ENCODE data around the gene POLR1A. TPM values are rescaled to one million over a fixed set of nuclear protein-coding genes. Genes with fewer than 3 reads are reported as not detected.

The POLR1A gene
- 10 to 100 TPM; 12.4 to 19.4 (median 13.1) TPM for total RNA-seq

GRCh38 chr2:86105252-86105968 lies at the start of gene POLR1A:
POLR1A (minus strand) TSS chr2:86105886; CDS start chr2:86105776, 110 bp downstream.
- Histone ChIP-seq H3K36me3 (no peaks in the 10 kb centered on the region), H3K9me3 (no peaks in the 10 kb centered on the region), H3K4me1 (peaks cover 4 to 6% of the 10 kb centered on the region in 2 donors), H3K27ac (peak within 1 kb of the TSS; percentile 85 to 87), H3K4me3 (peak within 1 kb of the TSS; percentile 87 to 91 (median 88)), H3K27me3 (no peaks in the 10 kb centered on the region)
- TF ChIP-seq, protein P1, sequence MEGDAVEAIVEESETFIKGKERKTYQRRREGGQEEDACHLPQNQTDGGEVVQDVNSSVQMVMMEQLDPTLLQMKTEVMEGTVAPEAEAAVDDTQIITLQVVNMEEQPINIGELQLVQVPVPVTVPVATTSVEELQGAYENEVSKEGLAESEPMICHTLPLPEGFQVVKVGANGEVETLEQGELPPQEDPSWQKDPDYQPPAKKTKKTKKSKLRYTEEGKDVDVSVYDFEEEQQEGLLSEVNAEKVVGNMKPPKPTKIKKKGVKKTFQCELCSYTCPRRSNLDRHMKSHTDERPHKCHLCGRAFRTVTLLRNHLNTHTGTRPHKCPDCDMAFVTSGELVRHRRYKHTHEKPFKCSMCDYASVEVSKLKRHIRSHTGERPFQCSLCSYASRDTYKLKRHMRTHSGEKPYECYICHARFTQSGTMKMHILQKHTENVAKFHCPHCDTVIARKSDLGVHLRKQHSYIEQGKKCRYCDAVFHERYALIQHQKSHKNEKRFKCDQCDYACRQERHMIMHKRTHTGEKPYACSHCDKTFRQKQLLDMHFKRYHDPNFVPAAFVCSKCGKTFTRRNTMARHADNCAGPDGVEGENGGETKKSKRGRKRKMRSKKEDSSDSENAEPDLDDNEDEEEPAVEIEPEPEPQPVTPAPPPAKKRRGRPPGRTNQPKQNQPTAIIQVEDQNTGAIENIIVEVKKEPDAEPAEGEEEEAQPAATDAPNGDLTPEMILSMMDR (IDR thresholded peaks at IDR 0.05): peak in 1 of 3 donors; percentile 32
- TF ChIP-seq POLR2A (IDR thresholded peaks at IDR 0.05) (no peak), POLR2AphosphoS5 (IDR thresholded peaks at IDR 0.05) (no peak)
- DNase-seq (ENCODE audit: low spot score in 2 of 2): peak; percentile 87 to 91
- intact Hi-C loops (cut with DNase I; ENCODE audit: low total_unique reads): no loop called here

DNA sequence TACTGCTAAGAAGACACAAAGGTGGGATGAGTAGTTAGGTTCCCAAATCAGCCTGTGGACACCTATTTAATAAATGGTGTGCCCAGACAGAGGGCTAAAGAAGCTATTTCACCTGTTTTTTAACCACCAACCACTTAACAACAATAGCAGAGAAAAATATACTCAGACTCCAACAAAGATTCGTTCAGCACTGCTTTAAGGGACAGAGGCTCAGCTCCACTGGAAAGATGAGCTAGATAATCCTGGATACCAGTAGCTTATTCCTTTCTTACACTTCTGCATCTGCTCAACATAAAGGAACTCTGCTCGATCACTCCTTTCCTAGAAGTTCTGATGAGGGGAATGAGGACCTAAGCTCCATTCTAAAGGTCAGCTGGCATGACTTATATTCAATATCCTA lies 44.8 kb upstream of the POLR1A start:
- no peak for DNase-seq (ENCODE audit: low spot score in 2 of 2)
- intact Hi-C loops (cut with DNase I; ENCODE audit: low total_unique reads): no loop called here
- no peak overlapping the region for H3K4me3 ChIP-seq
- no peak for TF ChIP-seq POLR2AphosphoS5 (IDR thresholded peaks at IDR 0.05)
- TF ChIP-seq POLR2A (IDR thresholded peaks at IDR 0.05): no peak
- TF ChIP-seq, protein P1 (IDR thresholded peaks at IDR 0.05): no peak
- H3K27ac ChIP-seq: no peak overlapping the region
- H3K27me3 ChIP-seq: no peaks in the 10 kb centered on the region
- no peaks in the 10 kb centered on the region for H3K4me1 ChIP-seq
- H3K9me3 ChIP-seq: no peaks in the 10 kb centered on the region
- H3K36me3 ChIP-seq: peaks cover 18% of the 10 kb centered on the region

DNA sequence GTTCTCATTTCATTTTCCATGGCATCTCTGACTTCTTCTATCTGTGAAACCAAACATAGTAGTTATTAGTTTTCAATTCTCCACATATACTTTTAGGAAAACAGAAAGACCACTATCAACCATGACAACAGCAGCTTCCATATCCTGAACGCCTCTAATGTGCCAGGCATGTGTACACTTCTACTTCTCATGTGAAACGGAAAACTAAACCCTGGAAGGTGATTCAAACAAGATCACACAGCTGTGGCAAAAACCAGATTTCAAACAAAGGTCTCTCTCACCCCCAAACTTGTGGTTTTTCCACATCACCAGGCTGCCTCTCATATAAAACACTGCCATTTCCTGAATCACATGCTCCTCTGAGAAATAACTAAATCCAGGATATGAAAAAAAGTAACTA lies 42.1 kb upstream of the POLR1A start:
- no peak for TF ChIP-seq POLR2AphosphoS5 (IDR thresholded peaks at IDR 0.05)
- no peak for TF ChIP-seq POLR2A (IDR thresholded peaks at IDR 0.05)
- TF ChIP-seq, protein P1 (IDR thresholded peaks at IDR 0.05): no peak
- no peak for DNase-seq (ENCODE audit: low spot score in 2 of 2)
- no peaks in the 10 kb centered on the region for H3K27me3 ChIP-seq
- intact Hi-C loops (cut with DNase I; ENCODE audit: low total_unique reads): no loop called here
- H3K36me3 ChIP-seq: peaks cover 18% of the 10 kb centered on the region
- H3K4me3 ChIP-seq: no peak overlapping the region
- H3K27ac ChIP-seq: no peak overlapping the region
- H3K4me1 ChIP-seq: no peaks in the 10 kb centered on the region
- no peaks in the 10 kb centered on the region for H3K9me3 ChIP-seq

GRCh38 chr2:86143926-86144685 lies 38.4 kb upstream of the POLR1A start:
- no peaks in the 10 kb centered on the region for H3K27me3 ChIP-seq
- TF ChIP-seq POLR2A (IDR thresholded peaks at IDR 0.05) (no peak), POLR2AphosphoS5 (IDR thresholded peaks at IDR 0.05) (no peak)
- TF ChIP-seq, protein P1 (IDR thresholded peaks at IDR 0.05): no peak
- H3K4me3 ChIP-seq: no peak overlapping the region
- DNase-seq (ENCODE audit: low spot score in 2 of 2): no peak
- H3K36me3 ChIP-seq: peaks cover 14% of the 10 kb centered on the region
- no peaks in the 10 kb centered on the region for H3K9me3 ChIP-seq
- H3K4me1 ChIP-seq: no peaks in the 10 kb centered on the region
- H3K27ac ChIP-seq: no peak overlapping the region
- intact Hi-C loops (cut with DNase I; ENCODE audit: low total_unique reads): no loop called here

GRCh38 chr2:86143307-86143706 lies 37.6 kb upstream of the POLR1A start:
- no peak overlapping the region for H3K27ac ChIP-seq
- peaks cover 8% of the 10 kb centered on the region for H3K36me3 ChIP-seq
- no peak for DNase-seq (ENCODE audit: low spot score in 2 of 2)
- H3K4me3 ChIP-seq: no peak overlapping the region
- no peak for TF ChIP-seq POLR2A (IDR thresholded peaks at IDR 0.05)
- TF ChIP-seq, protein P1 (IDR thresholded peaks at IDR 0.05): no peak
- TF ChIP-seq POLR2AphosphoS5 (IDR thresholded peaks at IDR 0.05): no peak
- no peaks in the 10 kb centered on the region for H3K27me3 ChIP-seq
- intact Hi-C loops (cut with DNase I; ENCODE audit: low total_unique reads): no loop called here
- H3K4me1 ChIP-seq: no peaks in the 10 kb centered on the region
- H3K9me3 ChIP-seq: no peaks in the 10 kb centered on the region
